ENCODE data around the gene P4HA2.

P4HA2 gene

DNA sequence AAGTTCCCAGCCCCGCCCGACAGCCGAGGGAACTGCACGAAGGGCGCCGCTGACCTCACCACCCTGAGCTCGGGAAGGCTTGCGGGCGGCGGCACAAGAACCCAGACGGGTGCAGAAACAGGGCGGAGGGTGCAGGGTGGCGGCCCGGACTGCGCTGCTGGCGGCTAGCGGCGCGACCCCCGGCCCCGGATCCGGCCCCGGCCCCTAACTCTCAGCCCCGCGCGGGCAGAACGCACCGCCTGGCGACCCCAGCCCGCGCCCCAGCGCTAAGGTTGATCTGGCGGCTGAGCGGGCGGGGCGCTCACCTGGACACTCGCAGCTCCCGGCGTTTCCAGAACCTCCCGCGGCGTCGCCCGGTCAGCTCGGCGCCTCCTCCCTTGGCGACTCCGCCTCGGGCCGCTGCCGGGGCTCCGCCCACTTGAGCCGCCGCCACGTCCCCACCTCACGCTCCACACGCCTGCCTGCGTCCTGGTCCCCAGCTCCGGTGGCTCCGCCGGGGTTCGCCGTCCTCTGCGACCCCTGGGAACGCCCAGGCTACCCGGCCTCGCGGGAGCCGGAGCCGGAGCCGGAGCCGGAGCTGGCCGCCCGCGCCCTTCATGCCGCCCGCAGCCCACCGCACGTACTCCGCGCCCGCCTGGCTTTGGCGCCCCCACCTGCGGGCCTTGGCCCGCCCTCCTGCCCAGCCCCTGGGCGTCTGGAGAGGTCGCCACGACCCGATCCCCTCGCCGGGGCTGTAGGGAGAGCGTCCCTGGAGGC lies at the start of gene P4HA2:
TSS of gene P4HA2 (minus strand) at position 369 of the 756 bp plus-strand sequence. CDS start 9,227 bp downstream, outside the sequence.
- DNase-seq (ENCODE audit: low spot score): peak; percentile 95

GRCh38 chr5:132277256-132277655 lies 49.6 kb upstream of the P4HA2 start:
- no peak for DNase-seq (ENCODE audit: low spot score)

DNA sequence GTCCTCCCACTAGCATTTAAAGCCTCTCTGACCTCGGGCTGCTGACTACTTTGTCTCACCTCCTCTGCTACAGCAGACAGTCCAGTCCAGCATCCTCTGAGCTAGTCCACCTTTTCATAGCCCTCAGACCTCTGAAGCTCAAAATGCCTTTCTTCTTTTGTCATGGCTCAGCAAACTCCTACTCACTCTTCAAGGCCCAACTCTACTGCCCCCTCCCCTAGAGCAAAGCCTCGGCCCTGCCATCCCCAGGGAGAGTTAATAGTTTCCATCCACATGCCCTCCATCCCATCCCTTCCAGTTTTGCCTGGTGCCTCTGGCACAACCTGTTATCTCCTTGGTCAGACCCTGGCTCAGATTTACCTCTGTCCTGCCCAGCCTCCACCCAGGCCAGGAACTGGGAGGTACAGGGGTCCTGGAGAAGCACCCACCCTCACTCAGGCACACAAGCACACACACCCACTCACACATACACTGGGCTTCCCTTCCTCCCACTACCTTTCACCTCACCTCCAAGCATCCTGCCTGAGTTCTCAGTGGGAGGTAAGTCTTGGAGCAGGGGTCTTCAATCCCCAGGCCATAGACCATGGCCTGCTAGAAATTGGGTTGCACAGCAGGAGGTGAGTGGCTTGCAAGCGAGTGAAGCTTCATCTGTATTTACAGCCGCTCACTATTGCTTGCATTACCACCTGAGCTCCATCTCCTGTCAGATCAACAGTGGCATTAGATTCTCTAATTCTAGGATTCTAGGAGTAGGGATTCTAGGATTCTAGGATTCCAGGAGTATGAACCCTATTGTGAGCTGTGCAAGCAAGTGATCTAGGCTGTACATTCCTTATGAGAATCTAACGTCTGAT lies 47.9 kb upstream of the P4HA2 start:
- DNase-seq (ENCODE audit: low spot score): no peak

DNA sequence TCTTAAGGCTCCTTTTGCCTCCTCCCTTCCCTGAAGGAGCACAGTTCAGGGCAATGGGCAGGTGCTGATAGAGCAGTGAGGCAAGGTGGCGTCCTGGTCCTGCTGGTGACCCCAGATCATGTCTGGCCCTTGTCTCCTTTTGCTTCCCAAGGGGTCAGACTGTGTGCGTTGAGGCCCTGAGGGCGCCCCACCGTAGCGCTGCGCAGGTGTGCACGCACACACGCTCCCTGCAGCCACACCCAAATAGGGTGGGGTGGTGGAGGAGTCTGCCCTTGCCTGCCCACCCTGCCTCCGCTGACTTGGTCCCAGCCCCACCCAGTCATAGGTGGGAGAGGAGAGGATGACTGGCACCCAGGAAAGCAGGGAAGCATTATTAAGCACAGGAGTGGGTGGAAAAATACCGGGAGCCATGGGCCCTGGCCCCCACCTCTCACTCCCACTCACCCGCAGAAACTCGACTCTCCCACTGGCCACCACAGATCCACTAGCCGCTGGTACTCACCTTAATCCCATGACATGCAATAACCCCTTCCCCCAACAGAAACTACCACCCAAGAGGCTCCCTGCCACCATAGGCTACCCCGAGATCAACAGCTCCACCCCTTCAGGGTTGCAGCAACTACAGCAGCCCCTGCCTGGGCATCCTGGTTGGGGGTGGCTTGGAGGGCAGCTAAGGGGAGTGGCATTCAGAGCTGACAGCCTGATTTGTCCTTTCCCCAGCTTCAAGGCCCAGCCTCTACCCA lies 46.6 kb upstream of the P4HA2 start:
- no peak for DNase-seq (ENCODE audit: low spot score)

DNA sequence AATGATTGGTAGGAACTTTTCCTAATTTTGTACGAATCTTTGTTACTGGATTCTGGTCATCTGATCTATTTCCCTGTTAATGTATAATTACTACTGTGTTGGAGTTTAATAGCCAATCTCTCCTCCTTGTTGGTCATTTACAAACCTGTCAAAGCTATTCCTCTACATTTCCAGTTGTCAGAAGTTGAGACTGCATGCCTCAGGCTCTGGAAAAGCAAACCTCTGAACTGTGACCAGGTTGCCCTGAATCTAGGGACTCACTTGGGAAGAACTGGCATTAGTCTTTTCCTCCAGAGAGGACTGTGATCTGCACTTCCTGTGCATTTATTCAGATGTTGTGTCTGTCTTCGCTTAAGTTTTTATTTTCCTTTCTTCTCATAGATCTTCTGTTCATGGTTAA lies 46.0 kb upstream of the P4HA2 start:
- no peak for DNase-seq (ENCODE audit: low spot score)

DNA sequence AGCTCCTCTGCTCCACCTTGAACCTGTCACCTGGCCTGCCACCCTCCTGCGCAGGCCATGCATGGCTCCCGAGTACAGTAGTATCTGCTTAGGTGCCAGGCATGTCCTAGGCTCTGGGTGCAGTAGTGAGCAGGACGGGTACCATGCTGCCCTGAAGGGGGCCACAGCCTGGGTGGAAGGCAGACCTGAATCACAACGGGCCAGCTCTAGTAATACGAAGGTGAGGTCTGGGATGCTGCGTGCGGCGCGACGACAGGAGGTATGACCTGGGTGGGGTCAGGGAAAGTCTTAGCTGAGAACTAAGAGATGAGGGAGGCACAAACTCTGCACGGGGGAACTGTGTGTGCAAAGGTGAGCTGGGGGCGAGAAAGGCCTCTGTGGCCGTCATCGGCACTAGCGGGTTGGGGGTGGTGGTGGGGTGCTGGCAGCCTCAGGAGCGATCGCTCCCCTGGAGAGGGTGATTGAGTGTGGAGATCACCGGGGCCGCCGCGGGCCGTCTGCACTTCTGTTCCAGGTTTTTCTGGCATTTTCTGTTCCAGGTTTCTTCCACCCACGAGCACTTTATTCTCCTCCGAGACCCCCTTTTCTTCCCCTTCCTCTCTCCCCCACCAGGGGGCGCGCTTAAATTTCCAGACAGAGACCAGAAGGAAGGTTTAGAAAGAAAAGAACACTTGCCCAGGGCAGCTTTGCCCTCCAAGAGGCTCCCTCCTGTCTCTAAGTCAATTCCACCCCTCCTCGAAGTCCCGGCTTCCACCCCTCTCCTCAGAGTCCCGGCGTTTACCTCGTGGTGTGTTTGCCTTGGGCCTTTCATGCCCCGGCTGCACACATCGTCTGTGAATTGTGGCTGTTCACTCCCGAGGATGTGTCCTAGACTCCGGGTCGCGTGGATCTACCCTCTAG lies 44.9 kb upstream of the P4HA2 start:
- DNase-seq (ENCODE audit: low spot score): peak; percentile 75

GRCh38 chr5:132271251-132272246 lies 43.9 kb upstream of the P4HA2 start:
- DNase-seq (ENCODE audit: low spot score): no peak

GRCh38 chr5:132270706-132271105 lies 43.1 kb upstream of the P4HA2 start:
- no peak for DNase-seq (ENCODE audit: low spot score)

DNA sequence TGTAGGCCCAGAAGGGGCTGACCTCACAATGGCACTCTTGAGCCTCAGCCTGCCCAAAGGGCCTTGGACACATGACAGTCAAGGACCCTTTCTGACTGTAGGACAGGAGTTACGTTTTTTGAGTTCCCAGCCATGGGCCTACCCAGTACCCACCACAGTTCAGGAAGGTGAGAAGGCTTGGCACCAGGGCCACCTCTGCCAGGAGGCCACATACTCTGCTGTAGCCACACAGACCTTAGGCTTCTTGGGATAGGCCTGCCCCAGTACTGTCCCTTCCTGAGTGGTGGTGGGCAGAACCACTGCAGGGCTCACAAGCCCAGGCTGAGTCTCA lies 42.6 kb upstream of the P4HA2 start:
- no peak for DNase-seq (ENCODE audit: low spot score)

DNA sequence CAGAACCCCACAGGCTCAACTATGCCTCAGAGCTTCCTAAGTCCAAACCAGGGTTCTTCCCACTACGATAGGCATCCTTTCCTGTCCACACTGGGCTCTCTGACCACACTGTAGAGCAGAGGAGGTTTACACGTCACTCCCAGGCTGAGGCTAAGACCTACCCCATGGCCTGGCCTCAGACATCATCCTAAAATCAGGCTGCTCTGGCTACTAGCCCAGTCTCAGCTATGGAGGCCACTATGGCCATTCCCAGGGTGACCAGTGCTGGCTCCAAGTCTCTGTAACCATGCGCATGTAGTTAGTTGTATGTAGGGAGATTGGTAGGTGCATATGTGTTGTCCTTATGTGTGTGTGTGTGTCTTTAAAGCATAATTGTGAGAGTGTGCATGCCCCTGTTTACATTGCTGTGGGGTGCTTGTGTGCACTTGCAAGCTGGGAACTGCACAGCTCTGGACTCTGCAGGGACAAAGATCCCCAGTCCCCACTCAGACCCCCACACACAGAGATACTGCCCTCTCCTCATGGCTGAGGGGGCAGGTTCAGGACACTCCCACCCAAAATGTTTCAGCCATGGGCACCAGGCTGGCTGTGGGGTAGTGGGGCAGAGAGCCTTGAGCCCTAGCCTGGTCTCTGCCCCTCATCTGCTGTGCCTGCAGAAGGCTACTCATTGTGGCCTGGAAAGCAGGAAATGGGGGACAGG lies 42.1 kb upstream of the P4HA2 start:
- no peak for DNase-seq (ENCODE audit: low spot score)

GRCh38 chr5:132268769-132269551 lies 41.3 kb upstream of the P4HA2 start:
- peak; percentile 65 for DNase-seq (ENCODE audit: low spot score)

DNA sequence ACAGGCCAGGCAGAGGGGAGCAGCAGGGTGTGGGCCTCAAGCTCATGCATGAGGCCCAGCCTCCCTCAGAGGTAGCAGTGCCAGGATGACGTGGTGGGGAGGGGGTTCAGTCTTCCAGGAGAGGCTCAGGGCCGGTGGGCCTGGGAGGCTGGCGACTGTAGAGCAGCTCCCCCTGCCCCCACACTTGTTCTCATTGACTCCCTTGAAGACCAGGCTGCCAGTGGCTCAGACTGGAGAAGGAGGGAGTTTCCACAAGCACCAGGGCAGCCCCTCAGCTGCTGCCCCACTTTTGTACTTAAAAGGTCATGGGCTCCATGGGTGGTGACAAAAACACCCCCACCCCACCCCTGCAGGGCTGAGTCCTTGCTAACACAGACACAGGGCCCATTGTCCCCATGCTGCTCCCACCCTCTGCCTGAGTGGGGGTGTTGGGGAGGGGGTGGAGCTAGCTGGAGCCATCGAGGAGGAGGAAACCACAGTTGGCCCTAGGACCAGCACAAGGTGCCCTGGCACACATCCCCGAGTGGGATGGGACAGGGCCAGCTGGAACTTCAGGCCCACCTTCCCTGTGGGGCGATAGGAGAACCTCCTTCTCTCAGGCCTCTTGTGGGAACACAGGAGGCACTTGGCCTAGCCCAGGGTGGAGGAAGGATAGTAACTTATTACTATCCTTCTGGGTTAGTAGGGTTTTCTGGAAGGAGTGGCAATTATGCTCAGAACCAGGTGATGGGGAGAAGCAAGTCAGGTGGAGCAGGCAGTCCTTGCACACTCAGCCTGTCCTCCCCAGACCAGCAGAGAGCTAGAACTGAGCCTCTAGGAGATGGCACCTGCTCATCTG lies 40.5 kb upstream of the P4HA2 start:
- DNase-seq (ENCODE audit: low spot score): no peak

- no peak for DNase-seq (ENCODE audit: low spot score)
These were observed 39.6 kb upstream of the P4HA2 start for GRCh38 chr5:132267166-132267739.

DNA sequence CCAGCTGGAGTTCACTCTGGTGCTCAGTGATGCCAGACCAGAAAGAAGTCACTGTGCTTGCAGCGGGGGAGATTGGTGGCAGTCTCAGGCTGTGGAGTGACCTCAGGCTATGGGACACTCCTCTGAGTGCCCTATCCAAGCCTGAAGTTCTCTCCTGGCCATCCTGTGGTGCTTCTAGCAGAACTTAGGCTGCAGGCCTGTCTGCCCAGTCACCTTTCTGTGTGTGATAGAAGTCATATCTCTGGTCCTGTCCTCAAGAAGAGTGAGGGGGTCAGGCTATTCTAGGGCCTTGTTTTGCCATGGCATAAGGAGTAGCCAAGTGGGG lies 39.1 kb upstream of the P4HA2 start:
- no peak for DNase-seq (ENCODE audit: low spot score)

- no peak for DNase-seq (ENCODE audit: low spot score)
These were observed 38.6 kb upstream of the P4HA2 start for GRCh38 chr5:132266031-132266835.

DNA sequence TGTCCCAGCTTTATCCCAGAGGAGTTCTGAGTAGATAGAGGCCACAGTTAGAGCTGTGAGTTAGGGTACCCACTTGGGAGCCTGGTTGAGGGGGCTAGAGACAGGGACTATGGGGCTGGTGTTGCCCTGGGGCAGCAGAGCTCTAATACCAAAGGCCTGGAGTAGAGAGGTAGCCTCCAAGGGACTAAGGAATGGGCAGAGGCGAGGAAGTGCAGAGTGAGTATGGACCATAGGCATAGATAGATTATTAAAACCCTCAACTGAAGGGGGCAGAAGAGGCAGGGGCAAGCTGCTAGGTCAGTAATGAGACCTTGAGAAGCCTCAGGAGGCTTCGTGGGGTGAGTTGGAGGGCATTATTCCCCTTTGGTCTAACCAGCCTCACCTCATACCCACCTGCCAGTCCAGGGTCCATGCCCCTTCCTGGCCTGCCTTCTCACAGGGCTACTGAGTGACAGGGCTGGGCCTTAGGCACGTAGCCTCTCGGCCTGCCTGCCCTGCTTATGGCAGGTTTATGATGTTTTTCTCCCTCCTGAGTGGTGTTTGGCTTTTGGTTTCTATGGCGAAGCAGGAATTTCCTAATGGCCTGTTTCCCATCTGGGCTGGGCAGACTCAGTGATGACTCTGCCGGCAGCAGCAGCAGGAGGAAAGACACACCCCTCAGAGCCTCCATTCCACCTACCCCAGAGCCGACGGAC lies 37.8 kb upstream of the P4HA2 start:
- peak; percentile 94 for DNase-seq (ENCODE audit: low spot score)

All from AG08396 (cell line).